Activated T-cell treated with anti-CD3 and anti-CD28 coated beads, Interleukin-2, amount 50 U/mL, for 4 hours (primary cell): ENCODE results near the gene C1RL. TPM values are rescaled to one million over a fixed set of nuclear protein-coding genes. Genes with fewer than 3 reads are reported as not detected.

Source experiments
- ATAC-seq, 2 donors: fragments of 200-7000 bp; cut with Tn5 transposase; one replicate each; pipeline ENCODE4 v1.10.0; 2021
- DNase-seq: peaks from one replicate; pipeline ENCODE4 v3.0.0-alpha.2; 2020
- H3K27me3 Mint-ChIP-seq: one replicate; pipeline ENCODE4 v1.8.0; 2021; ENCODE audit warnings: low read depth, mixed read lengths
- H3K36me3 Mint-ChIP-seq: one replicate; pipeline ENCODE4 v1.8.0; 2022; ENCODE audit warnings: mixed read lengths; ENCODE audit not compliant: insufficient read depth
- H3K4me1 Mint-ChIP-seq: one replicate; pipeline ENCODE4 v1.8.0; 2021; ENCODE audit warnings: low read depth, mixed read lengths
- H3K4me3 Mint-ChIP-seq: one replicate; pipeline ENCODE4 v1.8.0; 2021; ENCODE audit warnings: mild to moderate bottlenecking, moderate library complexity, mixed read lengths
- H3K9me3 Mint-ChIP-seq: one replicate; pipeline ENCODE4 v1.8.0; 2021; ENCODE audit warnings: mixed read lengths
- total RNA-seq, 3 donors: library from RNA; stranded (reverse); gene quantifications; one replicate each; pipeline ENCODE4 v1.2.1, GENCODE V29; 2021

The C1RL gene
- total RNA-seq, 3 donors from 2014 or later, result 3.7 to 7.0 (median 6.0) TPM

- DNase-seq, result no peak
- ATAC-seq, result no peak
- no peak overlapping the region for H3K4me3 Mint-ChIP-seq
- peaks cover 20% of the 10 kb centered on the region for H3K4me1 Mint-ChIP-seq
- H3K36me3 Mint-ChIP-seq, result peaks cover 6% of the 10 kb centered on the region
- no peaks in the 10 kb centered on the region for H3K9me3 Mint-ChIP-seq
- H3K27me3 Mint-ChIP-seq, result no peaks in the 10 kb centered on the region
Observed at GRCh38 chr12:7099290-7099996, 9.6 kb downstream of the C1RL start.

GRCh38 chr12:7096979-7097378 lies 12.0 kb downstream of the C1RL start:
- Mint-ChIP-seq H3K27me3 (no peaks in the 10 kb centered on the region), H3K4me3 (no peak overlapping the region), H3K9me3 (no peaks in the 10 kb centered on the region), H3K36me3 (peaks cover 6% of the 10 kb centered on the region), H3K4me1 (peaks cover 9% of the 10 kb centered on the region)
- no peak for DNase-seq
- no peak for ATAC-seq

GRCh38 chr12:7096006-7096932 lies 12.7 kb downstream of the C1RL start:
- DNase-seq (no peak), ATAC-seq (no peak)
- no peaks in the 10 kb centered on the region for H3K9me3 Mint-ChIP-seq
- peaks cover 7% of the 10 kb centered on the region for H3K4me1 Mint-ChIP-seq
- H3K36me3 Mint-ChIP-seq, result peaks cover 6% of the 10 kb centered on the region
- no peaks in the 10 kb centered on the region for H3K27me3 Mint-ChIP-seq
- H3K4me3 Mint-ChIP-seq, result no peak overlapping the region

DNA sequence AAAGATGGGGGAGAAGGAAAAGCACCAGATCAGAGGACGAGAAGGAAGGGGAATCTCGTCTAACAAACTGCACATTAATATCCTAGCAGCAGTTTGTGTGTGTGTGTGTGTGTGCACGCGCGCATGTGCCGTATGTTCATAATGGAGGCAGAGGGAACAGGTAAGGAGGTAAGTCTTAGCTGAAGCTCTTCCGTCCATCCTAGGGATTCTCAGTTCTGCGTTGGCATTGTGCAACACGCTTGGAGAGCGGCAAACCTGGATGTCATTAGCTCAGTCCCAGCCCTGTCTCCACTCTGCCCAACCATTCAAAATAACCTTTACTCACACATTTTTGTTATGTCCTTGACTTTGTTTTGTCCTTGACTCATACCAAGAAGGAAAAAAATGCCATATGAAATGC lies 15.1 kb downstream of the C1RL start:
- Mint-ChIP-seq H3K4me1 (peaks cover 6% of the 10 kb centered on the region), H3K36me3 (peaks cover 2% of the 10 kb centered on the region), H3K4me3 (no peak overlapping the region), H3K9me3 (no peaks in the 10 kb centered on the region), H3K27me3 (peaks cover 4% of the 10 kb centered on the region)
- ATAC-seq (no peak), DNase-seq (no peak)

GRCh38 chr12:7093486-7093885 lies 15.5 kb downstream of the C1RL start:
- Mint-ChIP-seq H3K36me3 (peaks cover 2% of the 10 kb centered on the region), H3K4me3 (no peak overlapping the region), H3K4me1 (peaks cover 6% of the 10 kb centered on the region), H3K9me3 (no peaks in the 10 kb centered on the region), H3K27me3 (peaks cover 4% of the 10 kb centered on the region)
- ATAC-seq (no peak), DNase-seq (no peak)

DNA sequence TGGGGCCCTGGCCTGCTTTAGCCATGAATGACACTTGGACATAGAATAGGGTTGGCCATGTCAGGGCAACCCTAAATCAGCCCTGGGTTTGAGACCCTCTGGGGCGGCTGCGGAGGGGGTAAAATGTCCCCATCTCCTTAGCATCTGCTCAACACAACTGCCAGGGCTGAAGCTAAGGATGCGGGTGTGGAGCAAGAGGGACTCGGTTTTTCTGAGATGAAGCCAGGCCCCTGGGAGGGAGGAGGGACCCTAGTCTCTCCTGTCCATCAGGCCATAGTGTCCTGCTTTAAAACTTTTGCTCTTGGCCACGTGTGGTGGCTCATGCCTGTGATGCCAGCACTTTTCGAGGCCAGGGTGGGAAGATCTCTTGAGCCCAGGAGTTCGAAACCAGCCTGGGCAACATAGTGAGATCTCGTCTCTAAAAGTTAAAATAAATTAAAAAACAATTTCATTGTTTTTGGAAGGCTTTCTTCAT lies 16.0 kb downstream of the C1RL start:
- no peaks in the 10 kb centered on the region for H3K36me3 Mint-ChIP-seq
- DNase-seq (no peak), ATAC-seq (no peak)
- no peak overlapping the region for H3K4me3 Mint-ChIP-seq
- H3K27me3 Mint-ChIP-seq, result peaks cover 4% of the 10 kb centered on the region
- H3K9me3 Mint-ChIP-seq, result no peaks in the 10 kb centered on the region
- peaks cover 6% of the 10 kb centered on the region for H3K4me1 Mint-ChIP-seq

DNA sequence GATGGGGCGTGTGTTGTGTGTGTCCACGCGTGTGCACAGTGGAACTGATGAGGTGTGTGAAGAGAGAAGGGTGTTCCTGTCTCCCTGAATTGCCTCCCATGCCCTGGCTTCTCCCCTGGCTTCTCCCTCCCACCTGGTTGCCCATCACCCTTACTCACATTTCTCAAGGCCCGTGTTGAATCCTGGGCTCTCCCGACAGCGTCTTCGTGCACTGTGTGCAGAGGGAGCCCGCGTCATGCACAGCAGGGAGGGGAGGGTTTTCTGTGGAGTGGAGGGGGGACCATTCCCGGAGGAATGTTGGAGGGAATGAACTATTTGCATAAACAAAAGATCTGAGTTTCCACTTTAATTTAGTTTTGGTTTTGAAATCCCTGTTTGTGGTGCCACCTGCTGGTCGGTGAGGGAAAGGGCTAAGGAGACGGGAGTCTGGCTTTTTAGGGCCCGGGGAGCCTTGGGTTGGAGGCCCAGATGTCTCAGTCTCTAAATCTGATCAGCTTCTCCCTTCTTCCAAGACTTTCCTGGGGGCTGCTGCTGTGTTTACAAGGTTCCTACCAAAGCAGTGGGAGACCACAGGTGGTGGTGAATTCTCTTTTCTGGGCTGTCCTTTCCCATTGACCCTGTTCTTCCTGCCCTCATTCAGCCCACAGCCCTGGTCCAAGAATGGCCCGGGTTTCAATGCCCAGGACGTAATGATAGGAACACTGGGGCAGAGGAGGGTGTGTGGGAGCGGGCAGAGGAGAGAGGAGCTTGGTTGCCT lies 16.6 kb downstream of the C1RL start, which contains the start of gene C1R:
Gene C1R (minus strand): TSS at position 217 of the 757 bp plus-strand sequence. CDS start 57 bp downstream, at position 160.
- no peaks in the 10 kb centered on the region for H3K9me3 Mint-ChIP-seq
- DNase-seq (peak; percentile 66), ATAC-seq (peak; percentile 81 to 85)
- H3K4me3 Mint-ChIP-seq, result peak within 1 kb of the TSS; percentile 82
- H3K27me3 Mint-ChIP-seq, result peaks cover 4% of the 10 kb centered on the region
- no peaks in the 10 kb centered on the region for H3K36me3 Mint-ChIP-seq
- peaks cover 6% of the 10 kb centered on the region for H3K4me1 Mint-ChIP-seq

GRCh38 chr12:7091660-7092228 lies 17.3 kb downstream of the C1RL start:
- peaks cover 6% of the 10 kb centered on the region for H3K4me1 Mint-ChIP-seq
- H3K36me3 Mint-ChIP-seq, result no peaks in the 10 kb centered on the region
- H3K9me3 Mint-ChIP-seq, result no peaks in the 10 kb centered on the region
- DNase-seq (no peak), ATAC-seq (peak in 1 of 2 donors; percentile 14)
- peak overlapping the region; percentile 82 for H3K4me3 Mint-ChIP-seq
- peaks cover 4% of the 10 kb centered on the region for H3K27me3 Mint-ChIP-seq

- no peaks in the 10 kb centered on the region for H3K9me3 Mint-ChIP-seq
- H3K27me3 Mint-ChIP-seq, result peaks cover 4% of the 10 kb centered on the region
- peaks cover 6% of the 10 kb centered on the region for H3K4me1 Mint-ChIP-seq
- no peaks in the 10 kb centered on the region for H3K36me3 Mint-ChIP-seq
- ATAC-seq, result no peak
- H3K4me3 Mint-ChIP-seq, result no peak overlapping the region
- no peak for DNase-seq
Observed at GRCh38 chr12:7091171-7091570, 17.8 kb downstream of the C1RL start.

DNA sequence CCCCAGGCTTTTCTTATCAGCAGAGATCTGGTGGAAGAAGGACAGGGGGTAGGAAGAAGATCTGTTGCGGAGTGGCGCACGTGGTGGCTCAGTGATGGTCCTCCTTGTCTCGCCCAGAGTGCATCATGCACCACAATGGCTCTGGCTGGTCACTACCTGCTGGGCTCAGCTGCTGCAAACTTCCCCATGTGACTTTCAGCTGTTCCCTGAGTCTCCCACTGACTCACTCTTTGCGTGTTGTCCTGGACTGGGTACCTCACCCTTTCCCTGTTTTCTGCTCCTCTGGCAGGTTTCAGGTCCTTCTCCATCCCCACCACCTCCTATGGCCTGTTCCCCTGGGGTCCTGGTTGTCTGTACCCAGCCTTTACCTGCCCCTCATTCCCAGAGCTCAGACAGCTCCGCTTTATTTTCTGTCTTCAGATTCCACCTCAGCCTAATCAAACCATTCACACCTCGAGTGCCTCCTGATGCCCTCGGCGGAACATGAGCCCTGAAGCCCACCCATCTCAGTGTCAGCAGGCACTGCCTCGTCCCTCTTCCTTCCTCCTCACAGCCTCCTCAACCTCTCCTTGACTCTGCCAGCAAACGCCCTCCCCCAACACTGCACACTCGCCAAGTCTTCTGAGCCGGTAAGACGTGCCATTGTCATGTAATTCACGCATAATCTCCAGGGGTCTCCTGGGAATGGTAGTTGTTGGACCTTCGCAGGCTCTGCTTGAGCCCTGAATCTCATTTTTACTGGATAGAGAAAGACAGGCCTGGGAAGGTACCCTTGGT lies 18.6 kb downstream of the C1RL start:
- Mint-ChIP-seq H3K4me3 (no peak overlapping the region), H3K4me1 (peaks cover 6% of the 10 kb centered on the region), H3K27me3 (peaks cover 4% of the 10 kb centered on the region), H3K36me3 (no peaks in the 10 kb centered on the region), H3K9me3 (no peaks in the 10 kb centered on the region)
- no peak for DNase-seq
- no peak for ATAC-seq

GRCh38 chr12:7089196-7089871 lies 19.7 kb downstream of the C1RL start:
- no peak for DNase-seq
- Mint-ChIP-seq H3K4me1 (peaks cover 6% of the 10 kb centered on the region), H3K9me3 (no peaks in the 10 kb centered on the region), H3K27me3 (peaks cover 4% of the 10 kb centered on the region), H3K4me3 (no peak overlapping the region), H3K36me3 (no peaks in the 10 kb centered on the region)
- no peak for ATAC-seq

- Mint-ChIP-seq H3K27me3 (no peaks in the 10 kb centered on the region), H3K4me1 (no peaks in the 10 kb centered on the region), H3K9me3 (peaks cover 4% of the 10 kb centered on the region), H3K4me3 (no peak overlapping the region), H3K36me3 (no peaks in the 10 kb centered on the region)
- DNase-seq, result no peak
- ATAC-seq, result no peak
Observed at GRCh38 chr12:7083125-7083524, 25.9 kb downstream of the C1RL start.

GRCh38 chr12:7081037-7081436 lies 28.0 kb downstream of the C1RL start:
- Mint-ChIP-seq H3K4me3 (no peak overlapping the region), H3K27me3 (no peaks in the 10 kb centered on the region), H3K36me3 (no peaks in the 10 kb centered on the region), H3K4me1 (no peaks in the 10 kb centered on the region), H3K9me3 (peaks cover 4% of the 10 kb centered on the region)
- ATAC-seq, result no peak
- DNase-seq, result no peak
